Gastrocnemius medialis (tissue), 4 donors: ENCODE measurements around the gene PSG1. TPM values are rescaled to one million over a fixed set of nuclear protein-coding genes. Genes with fewer than 3 reads are reported as not detected.
"Not testable (repeated sequence)": the region's sequence is repeated elsewhere in the genome, so short reads cannot be mapped to it uniquely, and the experiment has no call there.

Source experiments
- ATAC-seq, 2 donors: fragments of 150-250 bp; one replicate each; pipeline ENCODE4 v1.9.1; 2016
- DNase-seq, 2 donors: peaks; one replicate each; pipeline ENCODE4 v3.0.0-alpha.2; 2019
- H3K27ac ChIP-seq, 4 donors: fragments of 200-600 bp; sonication (generic); 1 replicate in 1 of 4; 2 replicates in 3 of 4; pipeline ENCODE4 v1.5.1; 2016 to 2018; ENCODE audit warnings: mild to moderate bottlenecking in 2 of 4, moderate library complexity in 1 of 4
- H3K27me3 ChIP-seq, 3 donors: fragments of 200-600 bp; sonication (generic) in 2 of 3; 1 replicate in 1 of 3; 2 replicates in 2 of 3; pipeline versions ENCODE4 v1.5.1 to v1.6.0; 2016 to 2019; ENCODE audit warnings: mild to moderate bottlenecking in 1 of 3, moderate library complexity in 1 of 3
- H3K36me3 ChIP-seq, 2 donors: fragments of 200-600 bp; sonication (generic) in 1 of 2; one replicate each; pipeline ENCODE4 v1.5.1; 2017 to 2018
- H3K4me1 ChIP-seq, 2 donors: fragments of 200-600 bp; sonication (generic) in 1 of 2; one replicate each; pipeline ENCODE4 v1.5.1; 2016 to 2017; ENCODE audit warnings: mild to moderate bottlenecking in 2 of 2
- H3K4me3 ChIP-seq, 4 donors: fragments of 200-600 bp; sonication (generic) in 3 of 4; 1 replicate in 1 of 4; 2 replicates in 3 of 4; pipeline ENCODE4 v1.5.1; 2016 to 2019; ENCODE audit warnings: mild to moderate bottlenecking in 2 of 4
- H3K9me3 ChIP-seq, 3 donors: fragments of 200-600 bp; sonication (generic) in 2 of 3; 1 replicate in 1 of 3; 2 replicates in 2 of 3; pipeline ENCODE4 v1.5.1; 2016 to 2019
- POLR2A ChIP-seq, 2 donors: fragments of 450-650 bp; IDR thresholded peaks; one replicate each; pipeline ENCODE4 v1.6.1; 2017; ENCODE audit warnings: antibody characterized with exemption in 2 of 2, mild to moderate bottlenecking in 2 of 2, moderate library complexity in 2 of 2
- in situ Hi-C, 4 donors: fragments of 200-750 bp; cut with MboI; loops; one replicate each; pipeline versions ENCODE4 v1.15.0 to v1.8.0; 2017; ENCODE audit warnings: low sequenced_read_pairs in 4 of 4
- intact Hi-C: fragments of 100-400 bp; cut with DNase I; formaldehyde crosslinking; loops from one replicate; pipeline ENCODE4 v1.15.1; 2023; ENCODE audit warnings: low total_unique reads
- total RNA-seq, 4 donors: library from RNA; depleted of rRNA; stranded (reverse); fragments of >200 nt; gene quantifications; one replicate each; pipeline versions ENCODE4 v1.1.0 to v1.2.3, GENCODE V29; 2016
- TF ChIP-seq, protein P1 (sequence below), 5 experiments: fragments of 450-650 bp in 3 of 5; fragments of 200-600 bp in 2 of 5; sonication (generic) in 2 of 5; IDR thresholded peaks in 4 of 5; conservative IDR thresholded peaks in 1 of 5; 1 replicate in 4 of 5; 2 replicates in 1 of 5; pipeline ENCODE4 v1.5.1; 2016 to 2019; ENCODE audit warnings: antibody characterized with exemption in 5 of 5, mild to moderate bottlenecking in 3 of 5, moderate library complexity in 3 of 5

Gene PSG1
- total RNA-seq, 4 donors from 2014 or later, result not detected

DNA sequence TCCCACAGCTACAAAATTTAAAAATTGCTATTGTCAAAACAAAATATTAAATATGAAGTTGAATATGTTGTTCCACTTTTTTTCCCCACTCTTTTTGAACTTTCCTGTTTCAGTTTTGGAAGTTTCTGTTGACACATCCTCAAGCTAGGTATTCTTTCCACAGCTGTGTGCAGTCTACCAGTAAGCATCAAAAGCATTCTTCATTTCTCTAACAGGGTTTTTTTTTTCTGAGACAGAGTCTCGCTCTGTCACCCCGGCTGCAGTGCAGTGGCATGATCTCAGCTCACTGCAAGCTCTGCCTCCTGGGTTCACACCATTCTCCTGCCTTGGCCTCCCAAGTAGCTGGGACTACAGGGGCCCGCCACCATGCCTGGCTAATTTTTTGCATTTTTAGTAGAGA, 5.4 kb downstream of the PSG1 start:
- ATAC-seq, H3K4me3 ChIP-seq, in situ Hi-C loops: not testable (repeated sequence)

DNA sequence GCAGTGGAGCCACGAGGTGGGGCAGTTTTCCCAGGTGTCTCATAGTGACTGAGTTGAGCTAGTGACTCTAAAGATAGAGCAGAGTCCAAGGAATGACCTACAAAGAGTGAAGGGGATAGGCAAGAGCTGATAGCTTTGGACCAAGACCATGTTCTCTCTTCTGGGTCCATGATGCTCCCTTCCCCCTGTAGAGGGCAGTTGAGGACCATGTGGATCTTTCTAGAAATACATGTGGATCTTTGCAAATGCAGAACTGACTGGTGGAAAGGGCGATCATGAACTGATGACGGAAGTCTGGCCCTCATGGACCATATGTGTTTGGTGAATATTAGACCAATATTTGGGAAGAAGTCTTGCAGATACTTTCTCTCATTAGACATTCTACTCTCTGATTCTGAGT, 6.9 kb downstream of the PSG1 start:
- no peak for TF ChIP-seq POLR2A (IDR thresholded peaks at IDR 0.05)
- TF ChIP-seq, protein P1, sequence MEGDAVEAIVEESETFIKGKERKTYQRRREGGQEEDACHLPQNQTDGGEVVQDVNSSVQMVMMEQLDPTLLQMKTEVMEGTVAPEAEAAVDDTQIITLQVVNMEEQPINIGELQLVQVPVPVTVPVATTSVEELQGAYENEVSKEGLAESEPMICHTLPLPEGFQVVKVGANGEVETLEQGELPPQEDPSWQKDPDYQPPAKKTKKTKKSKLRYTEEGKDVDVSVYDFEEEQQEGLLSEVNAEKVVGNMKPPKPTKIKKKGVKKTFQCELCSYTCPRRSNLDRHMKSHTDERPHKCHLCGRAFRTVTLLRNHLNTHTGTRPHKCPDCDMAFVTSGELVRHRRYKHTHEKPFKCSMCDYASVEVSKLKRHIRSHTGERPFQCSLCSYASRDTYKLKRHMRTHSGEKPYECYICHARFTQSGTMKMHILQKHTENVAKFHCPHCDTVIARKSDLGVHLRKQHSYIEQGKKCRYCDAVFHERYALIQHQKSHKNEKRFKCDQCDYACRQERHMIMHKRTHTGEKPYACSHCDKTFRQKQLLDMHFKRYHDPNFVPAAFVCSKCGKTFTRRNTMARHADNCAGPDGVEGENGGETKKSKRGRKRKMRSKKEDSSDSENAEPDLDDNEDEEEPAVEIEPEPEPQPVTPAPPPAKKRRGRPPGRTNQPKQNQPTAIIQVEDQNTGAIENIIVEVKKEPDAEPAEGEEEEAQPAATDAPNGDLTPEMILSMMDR (IDR thresholded peaks at IDR 0.05 in 4 of 5, conservative IDR thresholded peaks at IDR 0.05 in 1 of 5), result no peak
- H3K4me1 ChIP-seq, result no peaks in the 10 kb centered on the region
- ATAC-seq, result no peak
- no peak for DNase-seq
- no peaks in the 10 kb centered on the region for H3K27me3 ChIP-seq
- in situ Hi-C loops, result no loop called here
- intact Hi-C loops, result no loop called here
- no peak overlapping the region for H3K4me3 ChIP-seq
- no peak overlapping the region for H3K27ac ChIP-seq
- H3K36me3 ChIP-seq, result no peaks in the 10 kb centered on the region
- no peaks in the 10 kb centered on the region for H3K9me3 ChIP-seq

More for the DNA sequence above, 5.4 kb downstream of the PSG1 start:
- intact Hi-C loops, H3K27ac ChIP-seq, H3K9me3 ChIP-seq, H3K27me3 ChIP-seq, H3K4me1 ChIP-seq, DNase-seq, H3K36me3 ChIP-seq: not testable (repeated sequence)

DNA sequence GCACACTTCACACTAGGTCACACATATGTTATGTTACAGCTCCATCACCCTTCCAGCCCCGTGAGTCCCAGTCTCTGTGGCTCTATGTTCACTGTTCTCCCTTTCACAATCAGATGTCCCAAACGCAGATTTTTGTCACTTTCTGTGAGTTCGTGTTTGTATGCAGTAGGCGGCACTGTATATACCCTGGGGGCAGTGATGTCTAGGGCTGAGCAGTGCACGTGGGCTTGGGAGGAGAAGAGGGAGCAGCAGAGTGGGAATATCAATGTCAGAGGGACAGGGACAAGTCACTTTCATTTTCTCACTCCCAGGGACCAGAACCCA, 22.0 kb downstream of the PSG1 start:
- TF ChIP-seq, protein P1 (IDR thresholded peaks at IDR 0.05 in 4 of 5, conservative IDR thresholded peaks at IDR 0.05 in 1 of 5), result peak in 1 of 5 experiments; percentile 2
- no peak for TF ChIP-seq POLR2A (IDR thresholded peaks at IDR 0.05)
- Histone ChIP-seq H3K27me3 (no peaks in the 10 kb centered on the region), H3K36me3 (no peaks in the 10 kb centered on the region), H3K4me3 (no peak overlapping the region), H3K4me1 (no peaks in the 10 kb centered on the region), H3K27ac (no peak overlapping the region), H3K9me3 (no peaks in the 10 kb centered on the region)
- intact Hi-C loops, result no loop called here
- no peak for ATAC-seq
- no peak for DNase-seq
- in situ Hi-C loops, result no loop called here

DNA sequence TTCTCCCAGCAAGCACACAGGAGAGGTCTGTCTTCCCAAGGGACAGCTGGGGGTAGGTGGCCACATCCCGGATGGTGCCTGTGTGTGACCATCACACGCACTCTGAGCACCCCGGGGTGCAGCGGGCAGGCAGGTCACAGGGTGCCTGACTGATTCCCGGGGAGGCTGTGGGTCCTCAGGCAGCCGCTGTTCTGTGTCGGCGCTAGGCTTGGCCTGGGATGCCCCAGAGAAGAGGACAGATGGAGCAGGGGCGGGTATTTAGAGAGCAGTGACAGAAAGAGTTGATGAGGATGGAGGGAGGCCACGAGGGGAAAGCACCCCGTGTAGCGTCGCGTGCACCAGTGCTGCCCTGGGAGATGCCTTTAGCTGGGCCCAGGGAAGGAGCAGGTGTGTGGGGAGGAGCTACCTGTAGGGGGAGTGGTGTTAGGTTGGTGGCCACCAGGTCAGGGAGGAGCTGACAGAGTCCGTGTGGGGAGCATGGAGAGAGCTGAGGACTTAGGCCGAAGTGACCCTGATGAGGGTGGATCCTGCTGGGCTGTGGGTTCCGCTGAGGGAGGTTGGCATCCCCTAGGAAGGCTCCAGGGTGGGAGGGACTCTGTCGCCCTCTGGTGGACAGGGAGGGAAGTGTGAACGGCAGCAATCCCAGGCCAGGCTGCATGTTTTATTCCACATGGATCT, 22.5 kb downstream of the PSG1 start:
- H3K4me1 ChIP-seq, H3K27me3 ChIP-seq, H3K27ac ChIP-seq, H3K36me3 ChIP-seq, intact Hi-C loops, H3K9me3 ChIP-seq, ATAC-seq, H3K4me3 ChIP-seq, in situ Hi-C loops, DNase-seq: not testable (repeated sequence)
- TF ChIP-seq, protein P1 (IDR thresholded peaks at IDR 0.05 in 4 of 5, conservative IDR thresholded peaks at IDR 0.05 in 1 of 5), result peak in 2 of 5 experiments; percentile 25 to 42

DNA sequence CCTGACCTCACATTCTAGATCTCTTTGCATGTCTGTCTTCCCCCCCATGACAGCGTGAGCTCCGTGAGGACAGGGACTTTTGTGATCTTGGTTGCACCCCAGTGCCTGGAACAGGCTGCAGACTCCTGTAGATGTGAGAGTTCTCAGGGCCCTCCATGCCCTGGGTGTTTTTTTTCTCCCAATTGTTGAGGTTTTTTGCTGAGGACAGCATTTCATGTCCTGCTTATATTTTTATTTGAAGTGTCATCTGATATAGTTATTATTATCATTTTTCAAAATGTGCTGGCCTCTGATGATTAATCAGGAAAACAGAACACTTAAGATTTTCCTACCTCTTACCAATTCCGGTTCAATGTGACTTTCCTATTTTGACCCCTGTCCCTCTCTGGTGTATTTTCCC, 24.8 kb downstream of the PSG1 start:
- DNase-seq, H3K4me1 ChIP-seq, H3K27ac ChIP-seq, ATAC-seq, H3K4me3 ChIP-seq, intact Hi-C loops, H3K27me3 ChIP-seq, H3K9me3 ChIP-seq, in situ Hi-C loops, H3K36me3 ChIP-seq: not testable (repeated sequence)

DNA sequence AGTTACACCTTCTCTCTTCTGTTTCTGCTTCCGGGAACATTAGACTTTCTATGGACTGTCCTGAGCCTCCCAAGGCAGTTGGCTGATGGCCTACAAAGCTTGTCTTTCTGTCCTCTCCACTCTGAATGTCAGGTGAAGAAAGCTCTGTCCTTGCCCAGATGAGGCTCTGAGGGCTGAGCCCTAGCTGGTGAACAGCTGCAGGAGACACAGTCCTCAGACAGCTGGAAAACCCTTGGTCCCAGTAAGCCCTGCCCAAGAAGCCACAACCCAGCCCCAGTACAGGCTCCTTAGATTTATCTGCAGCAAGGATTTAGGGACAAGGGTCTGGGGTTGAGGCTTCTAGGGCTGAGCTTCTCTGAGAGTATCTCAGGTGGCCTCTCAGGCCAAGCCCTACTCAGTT, 26.3 kb downstream of the PSG1 start:
- in situ Hi-C loops, result not testable (repeated sequence)
- H3K27ac ChIP-seq, result peak overlapping the region in 1 of 4 donors; percentile 63

DNA sequence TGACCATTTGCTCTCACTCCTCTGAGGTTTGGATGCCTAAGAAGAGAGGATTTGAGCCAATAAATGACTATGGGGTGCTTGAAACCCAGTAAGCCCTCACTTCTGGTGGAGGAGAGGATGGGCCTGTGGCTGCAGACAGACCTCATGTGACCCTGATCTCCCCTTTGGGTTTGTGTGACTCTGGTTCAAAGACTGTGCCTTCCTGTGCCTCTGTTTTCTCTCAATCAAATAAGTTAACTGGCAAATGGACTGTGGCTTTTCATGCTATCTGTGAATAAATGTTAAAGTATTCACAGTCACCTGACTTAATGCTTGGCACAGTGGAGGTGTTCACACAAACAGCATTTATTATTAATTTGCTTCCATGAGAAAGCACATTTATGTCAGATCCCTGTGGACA, 26.7 kb downstream of the PSG1 start:
- H3K27me3 ChIP-seq, H3K4me1 ChIP-seq, ATAC-seq, intact Hi-C loops, H3K9me3 ChIP-seq, H3K36me3 ChIP-seq, DNase-seq, in situ Hi-C loops, H3K4me3 ChIP-seq: not testable (repeated sequence)
- H3K27ac ChIP-seq, result peak overlapping the region in 1 of 4 donors; percentile 63

More for the DNA sequence above, 26.3 kb downstream of the PSG1 start:
- H3K36me3 ChIP-seq, DNase-seq, H3K27me3 ChIP-seq, H3K4me1 ChIP-seq, H3K4me3 ChIP-seq, intact Hi-C loops, ATAC-seq, H3K9me3 ChIP-seq: not testable (repeated sequence)

DNA sequence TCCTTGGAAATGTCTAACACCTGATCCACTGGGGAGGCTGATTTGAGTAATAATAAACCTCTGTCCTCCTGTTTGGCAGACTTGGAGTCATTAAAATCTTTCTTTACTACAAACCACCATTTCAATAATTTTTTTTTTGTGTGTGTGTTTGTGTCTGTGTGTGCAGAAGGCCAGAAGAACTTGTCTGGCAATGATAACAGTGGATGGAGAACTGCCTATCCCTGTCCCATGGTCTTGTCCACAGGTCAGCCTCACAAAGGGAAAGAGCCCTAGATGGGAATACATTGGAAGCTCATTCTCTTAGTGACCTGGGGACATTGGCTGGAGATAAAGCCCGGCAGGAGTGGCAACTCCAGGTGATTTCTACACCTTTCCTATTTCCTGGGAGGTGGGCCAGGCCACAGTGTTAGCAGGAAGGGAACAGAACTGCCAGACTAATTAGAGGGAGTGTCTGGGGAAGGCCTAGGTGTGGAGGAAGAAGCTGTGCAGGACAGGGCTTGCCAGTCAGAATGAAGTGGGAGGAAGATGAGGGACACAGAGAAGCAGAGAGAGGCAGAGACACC, 27.7 kb downstream of the PSG1 start:
- DNase-seq, ATAC-seq, in situ Hi-C loops, H3K4me3 ChIP-seq, H3K9me3 ChIP-seq, H3K27me3 ChIP-seq, H3K4me1 ChIP-seq, intact Hi-C loops, H3K36me3 ChIP-seq: not testable (repeated sequence)
- H3K27ac ChIP-seq, result peak overlapping the region in 3 of 4 donors; percentile 18 to 63 (median 61)
